ENCODE data around the gene SLC16A10.

DNA sequence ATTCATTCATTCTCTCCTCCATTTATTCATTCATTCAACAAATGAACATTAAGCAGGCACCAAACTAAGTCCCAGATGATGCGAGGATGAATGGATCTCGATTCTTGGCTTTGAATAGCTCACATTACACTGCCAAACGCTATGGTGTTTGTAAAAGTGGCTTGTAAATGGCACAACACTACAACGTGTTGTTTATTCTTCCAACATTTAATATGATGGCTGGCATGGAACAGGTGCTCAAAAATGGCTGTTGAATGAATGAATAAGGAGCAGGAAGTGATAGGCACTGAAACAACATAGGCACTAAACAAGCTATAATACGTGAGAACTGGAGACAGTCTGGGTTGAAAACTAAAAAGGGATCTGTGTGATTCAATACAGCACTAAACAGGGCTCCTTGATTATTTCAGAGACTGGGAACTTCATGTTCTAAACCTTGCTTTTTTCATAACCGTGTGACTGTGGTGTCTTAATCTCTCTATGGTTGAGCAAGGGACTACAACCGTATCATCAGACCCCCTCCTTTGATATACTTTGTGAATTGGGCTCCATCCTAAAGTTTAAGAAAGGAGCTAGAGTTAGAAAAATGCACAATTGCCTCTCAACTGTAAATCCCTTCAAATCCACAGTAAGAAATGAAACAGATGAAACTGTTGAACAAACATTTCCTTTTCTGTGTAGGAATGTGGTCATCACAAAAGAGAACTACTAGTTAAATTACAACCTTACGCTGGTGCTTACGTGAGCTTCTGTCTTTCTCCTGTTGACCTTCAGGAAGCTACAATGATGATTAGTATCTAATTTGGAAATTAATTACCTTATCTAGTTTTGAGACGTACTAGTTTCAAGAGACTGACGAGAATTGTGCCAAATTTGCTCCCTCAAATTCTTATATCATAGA is 16.9 kb upstream of the SLC16A10 start:
- TF ChIP-seq, protein P1, sequence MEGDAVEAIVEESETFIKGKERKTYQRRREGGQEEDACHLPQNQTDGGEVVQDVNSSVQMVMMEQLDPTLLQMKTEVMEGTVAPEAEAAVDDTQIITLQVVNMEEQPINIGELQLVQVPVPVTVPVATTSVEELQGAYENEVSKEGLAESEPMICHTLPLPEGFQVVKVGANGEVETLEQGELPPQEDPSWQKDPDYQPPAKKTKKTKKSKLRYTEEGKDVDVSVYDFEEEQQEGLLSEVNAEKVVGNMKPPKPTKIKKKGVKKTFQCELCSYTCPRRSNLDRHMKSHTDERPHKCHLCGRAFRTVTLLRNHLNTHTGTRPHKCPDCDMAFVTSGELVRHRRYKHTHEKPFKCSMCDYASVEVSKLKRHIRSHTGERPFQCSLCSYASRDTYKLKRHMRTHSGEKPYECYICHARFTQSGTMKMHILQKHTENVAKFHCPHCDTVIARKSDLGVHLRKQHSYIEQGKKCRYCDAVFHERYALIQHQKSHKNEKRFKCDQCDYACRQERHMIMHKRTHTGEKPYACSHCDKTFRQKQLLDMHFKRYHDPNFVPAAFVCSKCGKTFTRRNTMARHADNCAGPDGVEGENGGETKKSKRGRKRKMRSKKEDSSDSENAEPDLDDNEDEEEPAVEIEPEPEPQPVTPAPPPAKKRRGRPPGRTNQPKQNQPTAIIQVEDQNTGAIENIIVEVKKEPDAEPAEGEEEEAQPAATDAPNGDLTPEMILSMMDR (IDR thresholded peaks at IDR 0.05), result no peak
- no peak for TF ChIP-seq POLR2A (IDR thresholded peaks at IDR 0.05)

Data from Peyer's patch (tissue), 4 donors.